HG02623 (cell line): Measurements from ENCODE around the gene PRKCE.

Experiments
- ATAC-seq: cut with Tn5 transposase; IDR thresholded peaks from one replicate; pipeline ENCODE4 v1.9.1; 2021; ENCODE audit warnings: moderate library complexity; ENCODE audit not compliant: unreplicated experiment

PRKCE gene

GRCh38 chr2:45776160-45776955, 124.9 kb downstream of the PRKCE start:
- ATAC-seq = no peak

GRCh38 chr2:45777996-45778719, 126.7 kb downstream of the PRKCE start:
- ATAC-seq = no peak

- ATAC-seq = no peak
Observed at GRCh38 chr2:45778720-45779171, 127.3 kb downstream of the PRKCE start.

- ATAC-seq = no peak
Observed at GRCh38 chr2:45780541-45781463, 129.3 kb downstream of the PRKCE start.

- no peak for ATAC-seq
Observed at GRCh38 chr2:45781464-45781811, 130.0 kb downstream of the PRKCE start.

- ATAC-seq = no peak
Observed at GRCh38 chr2:45782436-45782835, 131.0 kb downstream of the PRKCE start.

- ATAC-seq = no peak
Observed at GRCh38 chr2:45782986-45783385, 131.5 kb downstream of the PRKCE start.

GRCh38 chr2:45786030-45786835, 134.8 kb downstream of the PRKCE start:
- no peak for ATAC-seq

- ATAC-seq = no peak
Observed at GRCh38 chr2:45786836-45787357, 135.4 kb downstream of the PRKCE start.

GRCh38 chr2:45788401-45788800, 136.9 kb downstream of the PRKCE start:
- ATAC-seq = no peak

GRCh38 chr2:45789317-45789716, 137.8 kb downstream of the PRKCE start:
- ATAC-seq = no peak

- no peak for ATAC-seq
Observed at GRCh38 chr2:45789961-45790723, 138.7 kb downstream of the PRKCE start.

GRCh38 chr2:45793305-45793962, 142.0 kb downstream of the PRKCE start:
- no peak for ATAC-seq

GRCh38 chr2:45794134-45794617, 142.7 kb downstream of the PRKCE start:
- no peak for ATAC-seq

GRCh38 chr2:45796500-45796899, 145.0 kb downstream of the PRKCE start:
- no peak for ATAC-seq

GRCh38 chr2:45797451-45798230, 146.2 kb downstream of the PRKCE start:
- no peak for ATAC-seq

- no peak for ATAC-seq
Observed at GRCh38 chr2:45799679-45800381, 148.4 kb downstream of the PRKCE start.
